ENCODE results near the gene HSD17B1.

Gene HSD17B1

DNA sequence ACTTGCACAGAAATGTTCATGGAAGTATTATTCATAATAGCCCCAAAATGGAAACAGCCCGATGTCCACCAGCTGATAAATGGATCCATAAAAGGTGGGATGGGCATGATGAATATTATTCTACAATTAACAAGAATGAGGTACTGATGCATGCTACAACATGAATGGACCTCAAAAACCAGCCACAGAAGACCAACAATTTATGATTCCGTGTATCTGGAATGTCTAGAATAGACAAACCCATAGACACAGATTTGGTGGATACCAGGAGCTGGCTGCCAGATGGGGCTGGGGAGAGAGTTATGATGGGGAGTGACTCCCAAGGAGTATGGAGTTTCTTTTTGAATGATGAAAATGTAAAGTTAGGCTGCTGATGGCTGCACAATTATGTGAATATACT is 27.5 kb upstream of the HSD17B1 start:
- H3K4me3 ChIP-seq (ENCODE audit: extremely low read depth, insufficient read depth, low read length, poor library complexity, severe bottlenecking), result no peak overlapping the region
- H3K4me1 ChIP-seq (ENCODE audit: control insufficient read depth, insufficient read depth, low read length, poor library complexity, severe bottlenecking), result peaks cover 42% of the 10 kb centered on the region
- H3K36me3 ChIP-seq (ENCODE audit: control insufficient read depth, insufficient read depth, low read length), result peaks cover 15% of the 10 kb centered on the region
- no peak overlapping the region for H3K27ac ChIP-seq (ENCODE audit: low read depth, low read length, severe bottlenecking)
- no peaks in the 10 kb centered on the region for H3K9me3 ChIP-seq (ENCODE audit: control insufficient read depth, low read length)
- WGBS, 2 experiments (ENCODE audit: insufficient coverage in 2 of 2), result 83 to 100% methylated on average over 1 of the region's 2 CpGs

DNA sequence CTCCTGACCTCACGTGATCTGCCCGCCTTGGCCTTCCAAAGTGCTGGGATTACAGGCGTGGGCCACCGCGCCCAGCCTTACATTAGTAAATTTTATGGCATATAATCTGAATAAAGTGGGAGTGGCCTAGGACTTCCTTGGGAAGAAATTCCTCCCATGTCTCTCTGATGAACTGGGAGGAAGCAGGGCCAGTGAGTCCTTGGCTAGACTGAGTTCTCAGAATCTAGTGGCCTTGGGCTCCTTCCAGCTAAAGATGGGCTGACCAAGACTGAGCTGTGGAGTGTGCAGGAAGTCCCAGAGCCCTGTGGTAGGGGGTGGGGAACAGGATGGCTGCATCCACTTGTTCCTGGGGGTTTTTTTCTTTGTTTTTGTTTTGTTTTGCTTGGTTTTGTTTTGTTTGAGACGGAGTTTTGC is 26.7 kb upstream of the HSD17B1 start:
- Histone ChIP-seq H3K4me1 (ENCODE audit: control insufficient read depth, insufficient read depth, low read length, poor library complexity, severe bottlenecking) (peaks cover 40% of the 10 kb centered on the region), H3K36me3 (ENCODE audit: control insufficient read depth, insufficient read depth, low read length) (peaks cover 15% of the 10 kb centered on the region), H3K9me3 (ENCODE audit: control insufficient read depth, low read length) (no peaks in the 10 kb centered on the region), H3K4me3 (ENCODE audit: extremely low read depth, insufficient read depth, low read length, poor library complexity, severe bottlenecking) (no peak overlapping the region), H3K27ac (ENCODE audit: low read depth, low read length, severe bottlenecking) (peak overlapping the region; percentile 29)
- 86 to 93% methylated on average over 1 to 2 of the region's 6 CpGs for WGBS, 2 experiments (ENCODE audit: insufficient coverage in 2 of 2)

DNA sequence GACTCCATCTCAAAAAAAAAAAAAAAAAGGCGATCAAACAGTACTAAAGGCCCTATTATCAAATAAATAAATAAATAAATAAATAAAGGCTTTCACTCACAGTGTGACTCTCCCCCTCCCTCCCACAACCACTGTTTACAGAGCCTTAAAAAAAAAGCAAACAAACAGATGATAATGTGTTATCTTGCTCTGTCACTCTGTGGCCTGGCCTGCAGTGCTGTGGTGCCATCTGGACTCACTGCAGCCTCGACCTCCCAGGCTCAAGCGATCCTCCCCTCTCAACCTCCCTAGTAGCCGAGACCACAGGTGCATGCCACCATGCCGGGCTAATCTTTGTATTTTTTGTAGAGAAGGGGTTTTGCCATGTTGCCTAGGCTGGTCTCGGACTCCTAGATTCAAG is 24.8 kb upstream of the HSD17B1 start:
- Histone ChIP-seq H3K27ac (ENCODE audit: low read depth, low read length, severe bottlenecking) (no peak overlapping the region), H3K4me1 (ENCODE audit: control insufficient read depth, insufficient read depth, low read length, poor library complexity, severe bottlenecking) (peaks cover 31% of the 10 kb centered on the region), H3K9me3 (ENCODE audit: control insufficient read depth, low read length) (no peaks in the 10 kb centered on the region), H3K36me3 (ENCODE audit: control insufficient read depth, insufficient read depth, low read length) (peaks cover 3% of the 10 kb centered on the region), H3K4me3 (ENCODE audit: extremely low read depth, insufficient read depth, low read length, poor library complexity, severe bottlenecking) (no peak overlapping the region)
- 86 to 94% methylated on average over 1 to 2 of the region's 6 CpGs for WGBS, 2 experiments (ENCODE audit: insufficient coverage in 2 of 2)

DNA sequence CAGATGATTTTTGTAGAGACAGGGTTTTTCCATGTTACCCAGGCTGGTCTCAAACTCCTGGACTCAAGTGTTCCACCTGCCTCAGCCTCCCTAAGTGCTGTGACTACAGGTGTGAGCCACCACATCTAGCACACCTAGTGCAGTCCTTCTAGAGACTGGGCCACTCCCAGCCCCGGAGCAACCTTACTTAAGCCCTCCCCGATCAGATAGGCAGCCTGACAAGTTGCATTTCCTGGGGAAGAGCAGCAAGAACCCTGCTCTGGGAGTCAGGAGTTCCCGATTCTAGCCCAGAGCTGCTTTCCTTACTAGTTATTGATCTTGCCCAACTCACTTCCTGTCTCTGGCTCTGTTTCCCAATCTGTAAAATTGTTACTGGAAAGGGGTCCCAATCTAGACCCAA is 23.7 kb upstream of the HSD17B1 start:
- Histone ChIP-seq H3K36me3 (ENCODE audit: control insufficient read depth, insufficient read depth, low read length) (no peaks in the 10 kb centered on the region), H3K9me3 (ENCODE audit: control insufficient read depth, low read length) (no peaks in the 10 kb centered on the region), H3K4me3 (ENCODE audit: extremely low read depth, insufficient read depth, low read length, poor library complexity, severe bottlenecking) (no peak overlapping the region), H3K4me1 (ENCODE audit: control insufficient read depth, insufficient read depth, low read length, poor library complexity, severe bottlenecking) (peaks cover 26% of the 10 kb centered on the region), H3K27ac (ENCODE audit: low read depth, low read length, severe bottlenecking) (no peak overlapping the region)
- WGBS, 2 experiments (ENCODE audit: insufficient coverage in 2 of 2), result 89 to 96% methylated on average over 3 of the region's 3 CpGs

DNA sequence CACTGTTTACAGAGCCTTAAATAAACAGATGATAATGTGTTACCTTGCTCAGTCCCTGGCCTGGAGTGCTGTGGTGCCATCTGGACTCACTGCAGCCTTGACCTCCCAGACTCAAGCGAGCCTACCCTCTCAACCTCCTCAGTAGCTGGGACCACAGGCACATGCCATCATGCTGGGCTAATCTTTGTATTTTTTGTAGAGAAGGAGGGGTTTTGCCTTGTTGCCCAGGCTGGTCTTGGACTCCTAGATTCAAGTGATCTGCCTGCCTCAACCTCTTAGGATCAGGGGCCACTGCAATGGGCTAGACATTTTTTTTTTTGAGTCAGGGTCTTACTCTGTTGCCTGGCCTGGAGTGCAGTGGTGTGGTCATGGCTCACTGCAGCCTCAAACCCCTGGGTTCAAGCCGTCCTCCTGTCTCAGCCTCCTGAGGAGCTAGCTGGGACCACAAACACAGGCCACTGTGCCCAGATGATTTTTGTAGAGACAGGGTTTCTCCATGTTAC is 21.7 kb upstream of the HSD17B1 start:
- no peak overlapping the region for H3K4me3 ChIP-seq (ENCODE audit: extremely low read depth, insufficient read depth, low read length, poor library complexity, severe bottlenecking)
- no peak overlapping the region for H3K27ac ChIP-seq (ENCODE audit: low read depth, low read length, severe bottlenecking)
- peaks cover 26% of the 10 kb centered on the region for H3K4me1 ChIP-seq (ENCODE audit: control insufficient read depth, insufficient read depth, low read length, poor library complexity, severe bottlenecking)
- 84 to 91% methylated on average over 1 to 2 of the region's 2 CpGs for WGBS, 2 experiments (ENCODE audit: insufficient coverage in 2 of 2)
- no peaks in the 10 kb centered on the region for H3K9me3 ChIP-seq (ENCODE audit: control insufficient read depth, low read length)
- H3K36me3 ChIP-seq (ENCODE audit: control insufficient read depth, insufficient read depth, low read length), result no peaks in the 10 kb centered on the region

DNA sequence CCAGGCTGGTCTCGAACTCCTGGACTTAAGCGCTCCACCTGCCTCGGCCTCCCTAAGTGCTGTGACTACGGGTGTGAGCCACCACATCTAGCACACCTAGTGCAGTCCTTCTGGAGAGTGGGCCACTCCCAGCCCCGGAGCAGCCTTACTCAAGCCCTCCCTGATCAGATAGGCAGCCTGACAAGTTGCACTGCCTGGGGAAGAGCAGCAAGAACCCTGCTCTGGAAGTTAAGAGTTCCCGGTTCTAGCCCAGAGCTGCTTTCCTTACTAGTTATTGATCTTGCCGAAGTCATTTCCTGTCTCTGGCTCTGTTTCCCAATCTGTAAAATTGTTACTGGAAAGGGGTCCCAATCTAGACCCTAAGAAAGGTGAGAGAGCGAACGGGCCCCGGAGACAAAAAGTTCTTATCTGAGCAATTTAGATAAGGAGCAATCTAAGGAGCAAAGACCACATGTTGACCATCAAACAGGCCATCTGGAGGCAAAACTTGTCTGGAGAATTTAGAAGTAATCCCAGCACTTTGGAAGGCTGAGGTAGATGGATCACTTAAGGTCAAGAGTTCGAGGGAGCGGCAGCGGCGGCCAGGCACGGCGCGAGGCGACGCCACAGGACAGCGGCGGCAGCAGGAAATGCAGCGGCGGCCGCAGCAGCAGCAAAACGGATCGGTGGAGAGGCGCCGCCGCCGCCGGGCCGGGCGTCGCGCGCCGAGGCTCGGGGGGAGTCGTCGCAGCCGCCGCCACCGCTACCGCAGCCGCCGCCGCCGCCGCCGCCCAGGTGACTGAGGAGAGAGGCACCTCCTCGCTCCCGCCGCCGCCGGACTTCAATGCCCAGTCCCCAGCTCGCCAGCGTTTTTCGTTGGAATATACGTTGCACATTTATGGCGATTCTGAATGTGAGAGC is 21.0 kb upstream of the HSD17B1 start:
- Histone ChIP-seq H3K36me3 (ENCODE audit: control insufficient read depth, insufficient read depth, low read length) (no peaks in the 10 kb centered on the region), H3K4me3 (ENCODE audit: extremely low read depth, insufficient read depth, low read length, poor library complexity, severe bottlenecking) (peak overlapping the region; percentile 26), H3K4me1 (ENCODE audit: control insufficient read depth, insufficient read depth, low read length, poor library complexity, severe bottlenecking) (peaks cover 25% of the 10 kb centered on the region), H3K27ac (ENCODE audit: low read depth, low read length, severe bottlenecking) (peak overlapping the region; percentile 73), H3K9me3 (ENCODE audit: control insufficient read depth, low read length) (no peaks in the 10 kb centered on the region)
- WGBS, 2 experiments (ENCODE audit: insufficient coverage in 2 of 2), result 18 to 24% methylated on average over 44 to 60 of the region's 60 CpGs

DNA sequence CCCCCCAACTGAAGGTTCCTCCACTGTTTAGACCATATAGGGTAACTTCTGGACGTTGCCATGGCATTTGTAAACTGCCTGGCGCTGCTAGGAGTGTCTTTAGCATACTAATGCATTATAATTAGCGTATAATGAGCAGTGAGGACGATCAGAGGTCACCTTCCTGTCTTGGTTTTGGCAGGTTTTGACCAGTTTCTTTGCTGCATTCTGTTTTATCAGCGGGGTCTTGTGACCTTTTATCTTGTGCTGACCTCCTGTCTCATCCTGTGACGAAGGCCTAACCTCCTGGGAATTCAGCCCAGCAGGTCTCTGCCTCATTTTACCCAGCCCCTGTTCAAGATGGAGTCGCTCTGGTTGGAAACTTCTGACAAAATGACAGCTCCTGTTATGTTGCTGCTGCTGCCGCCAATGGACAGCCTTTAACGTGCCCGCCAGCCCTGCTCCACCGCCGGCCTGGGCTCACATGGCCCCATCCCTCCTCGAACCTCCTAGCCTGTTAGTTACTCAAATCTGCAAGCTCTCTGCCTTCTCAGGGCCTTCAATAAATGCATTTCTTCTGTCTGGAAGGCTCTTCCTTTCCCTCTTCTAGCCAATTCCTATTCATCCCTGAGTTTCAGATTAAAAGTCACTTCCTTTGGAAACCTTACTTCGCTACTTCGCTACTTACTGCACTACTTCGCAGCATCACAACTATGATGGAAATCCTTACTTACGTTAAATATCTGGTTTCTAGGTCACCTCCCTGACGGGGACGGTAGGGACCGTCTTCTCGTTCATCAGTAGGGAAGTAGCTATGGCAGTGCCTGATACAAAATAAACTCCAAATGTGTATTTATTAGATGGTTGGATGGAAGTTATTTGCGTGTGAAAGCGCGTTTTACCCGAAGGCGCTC is 17.3 kb upstream of the HSD17B1 start:
- Histone ChIP-seq H3K4me3 (ENCODE audit: extremely low read depth, insufficient read depth, low read length, poor library complexity, severe bottlenecking) (peak overlapping the region; percentile 51), H3K4me1 (ENCODE audit: control insufficient read depth, insufficient read depth, low read length, poor library complexity, severe bottlenecking) (peaks cover 15% of the 10 kb centered on the region), H3K9me3 (ENCODE audit: control insufficient read depth, low read length) (no peaks in the 10 kb centered on the region), H3K36me3 (ENCODE audit: control insufficient read depth, insufficient read depth, low read length) (peaks cover 16% of the 10 kb centered on the region), H3K27ac (ENCODE audit: low read depth, low read length, severe bottlenecking) (no peak overlapping the region)
- WGBS, 2 experiments (ENCODE audit: insufficient coverage in 2 of 2), result 63 to 64% methylated on average over 22 to 24 of the region's 26 CpGs

DNA sequence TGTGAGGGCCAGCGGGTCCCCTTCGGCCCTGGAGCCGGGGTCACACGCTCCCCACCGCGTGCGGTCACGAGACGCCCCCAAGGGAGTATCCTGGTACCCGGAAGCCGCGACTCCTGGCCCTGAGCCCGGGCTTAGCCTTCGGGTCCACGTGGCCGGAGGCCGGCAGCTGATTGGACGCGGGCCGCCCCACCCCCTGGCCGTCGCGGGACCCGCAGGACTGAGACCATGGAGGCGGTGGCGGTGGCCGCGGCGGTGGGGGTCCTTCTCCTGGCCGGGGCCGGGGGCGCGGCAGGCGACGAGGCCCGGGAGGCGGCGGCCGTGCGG is 16.7 kb upstream of the HSD17B1 start, which contains the start of gene NAGLU:
Gene NAGLU, plus strand, starts transcription at position 194 of the 324 bp plus-strand sequence. Its CDS starts 32 bp downstream, at position 226.
- peaks cover 10% of the 10 kb centered on the region for H3K4me1 ChIP-seq (ENCODE audit: control insufficient read depth, insufficient read depth, low read length, poor library complexity, severe bottlenecking)
- H3K9me3 ChIP-seq (ENCODE audit: control insufficient read depth, low read length), result no peaks in the 10 kb centered on the region
- peak within 1 kb of the TSS; percentile 51 for H3K4me3 ChIP-seq (ENCODE audit: extremely low read depth, insufficient read depth, low read length, poor library complexity, severe bottlenecking)
- peaks cover 16% of the 10 kb centered on the region for H3K36me3 ChIP-seq (ENCODE audit: control insufficient read depth, insufficient read depth, low read length)
- H3K27ac ChIP-seq (ENCODE audit: low read depth, low read length, severe bottlenecking), result peak within 1 kb of the TSS; percentile 64
- 0 to 1% methylated on average over 31 to 33 of the region's 40 CpGs for WGBS, 2 experiments (ENCODE audit: insufficient coverage in 2 of 2)

DNA sequence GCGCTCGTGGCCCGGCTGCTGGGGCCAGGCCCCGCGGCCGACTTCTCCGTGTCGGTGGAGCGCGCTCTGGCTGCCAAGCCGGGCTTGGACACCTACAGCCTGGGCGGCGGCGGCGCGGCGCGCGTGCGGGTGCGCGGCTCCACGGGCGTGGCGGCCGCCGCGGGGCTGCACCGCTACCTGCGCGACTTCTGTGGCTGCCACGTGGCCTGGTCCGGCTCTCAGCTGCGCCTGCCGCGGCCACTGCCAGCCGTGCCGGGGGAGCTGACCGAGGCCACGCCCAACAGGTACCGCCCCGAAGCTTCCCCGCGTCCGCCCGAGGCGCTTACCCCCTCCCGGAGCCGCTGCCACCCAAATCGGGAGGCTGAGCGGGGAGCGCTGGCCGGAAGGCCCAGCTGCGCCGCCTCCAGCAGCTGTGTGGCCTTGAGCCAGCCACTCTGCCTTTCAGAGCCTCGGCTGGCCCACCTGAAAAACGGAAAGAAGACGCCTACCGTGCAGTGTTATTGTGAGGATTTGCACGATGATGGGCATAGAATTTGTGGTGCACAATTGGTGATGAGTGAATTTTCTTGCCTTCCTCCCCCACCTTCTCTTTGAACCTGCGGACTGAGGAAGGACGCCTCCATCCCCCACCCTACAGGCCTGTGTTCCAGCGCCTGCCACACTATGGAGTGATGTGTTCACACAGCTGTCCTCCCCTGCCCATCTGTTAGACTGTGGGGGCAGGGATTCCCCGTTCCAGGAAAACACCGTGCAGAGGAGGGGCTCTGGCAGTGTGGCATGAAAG is 16.2 kb upstream of the HSD17B1 start:
- no peaks in the 10 kb centered on the region for H3K9me3 ChIP-seq (ENCODE audit: control insufficient read depth, low read length)
- 2% methylated on average over 50 to 53 of the region's 65 CpGs for WGBS, 2 experiments (ENCODE audit: insufficient coverage in 2 of 2)
- H3K36me3 ChIP-seq (ENCODE audit: control insufficient read depth, insufficient read depth, low read length), result peaks cover 16% of the 10 kb centered on the region
- peak overlapping the region; percentile 64 for H3K27ac ChIP-seq (ENCODE audit: low read depth, low read length, severe bottlenecking)
- H3K4me3 ChIP-seq (ENCODE audit: extremely low read depth, insufficient read depth, low read length, poor library complexity, severe bottlenecking), result peak overlapping the region; percentile 51
- peaks cover 13% of the 10 kb centered on the region for H3K4me1 ChIP-seq (ENCODE audit: control insufficient read depth, insufficient read depth, low read length, poor library complexity, severe bottlenecking)

DNA sequence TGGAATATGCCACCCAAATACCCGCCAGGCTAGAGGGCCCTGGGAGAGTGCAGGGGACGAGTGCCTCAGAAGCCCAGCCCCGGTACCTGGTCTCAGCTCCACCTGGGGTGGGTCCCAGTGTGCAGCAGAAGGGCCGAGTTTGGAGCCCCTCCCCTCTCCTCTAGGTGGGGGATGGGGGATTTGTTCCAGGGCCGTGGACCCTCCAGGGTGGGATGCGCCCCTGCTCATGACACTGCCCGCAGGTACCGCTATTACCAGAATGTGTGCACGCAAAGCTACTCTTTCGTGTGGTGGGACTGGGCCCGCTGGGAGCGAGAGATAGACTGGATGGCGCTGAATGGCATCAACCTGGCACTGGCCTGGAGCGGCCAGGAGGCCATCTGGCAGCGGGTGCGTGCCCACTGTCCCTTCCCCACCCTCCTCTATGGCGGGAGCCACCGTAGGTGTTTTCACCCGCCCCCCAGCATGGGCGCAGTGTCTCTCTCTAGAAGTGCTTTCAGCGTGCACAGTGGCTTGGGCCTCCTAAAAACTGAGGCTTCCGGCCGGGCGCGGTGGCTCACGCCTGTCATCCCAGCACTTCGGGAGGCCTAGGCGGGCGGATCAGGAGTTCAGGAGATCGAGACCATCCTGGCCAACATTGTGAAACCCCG is 15.4 kb upstream of the HSD17B1 start:
- H3K27ac ChIP-seq (ENCODE audit: low read depth, low read length, severe bottlenecking), result no peak overlapping the region
- WGBS, 2 experiments (ENCODE audit: insufficient coverage in 2 of 2), result 96 to 98% methylated on average over 22 to 26 of the region's 31 CpGs
- no peaks in the 10 kb centered on the region for H3K9me3 ChIP-seq (ENCODE audit: control insufficient read depth, low read length)
- peaks cover 11% of the 10 kb centered on the region for H3K4me1 ChIP-seq (ENCODE audit: control insufficient read depth, insufficient read depth, low read length, poor library complexity, severe bottlenecking)
- H3K4me3 ChIP-seq (ENCODE audit: extremely low read depth, insufficient read depth, low read length, poor library complexity, severe bottlenecking), result peak overlapping the region; percentile 51
- peaks cover 16% of the 10 kb centered on the region for H3K36me3 ChIP-seq (ENCODE audit: control insufficient read depth, insufficient read depth, low read length)

All from mesodermal cell (in vitro differentiated cells).